Fibroblast of lung (primary cell): ENCODE results near the gene ATP13A1. TPM values are rescaled to one million over a fixed set of nuclear protein-coding genes. Genes with fewer than 3 reads are reported as not detected.
A peak's percentile ranks its signal among the peaks of the same experiment; 100 is the strongest.

Experiments used
- DNase-seq, 2 donors: peaks; one replicate each; pipeline versions ENCODE4 v3.0.0 to v3.0.0-alpha.2; 2010; ENCODE audit warnings: low read depth in 2 of 2
- H2AFZ ChIP-seq: 2 replicates; pipeline ENCODE4 v1.5.1; 2012; ENCODE audit warnings: low read length, control low read depth, inconsistent platforms
- H3K27ac ChIP-seq: 2 replicates; pipeline ENCODE4 v1.5.1; 2011; ENCODE audit warnings: low read length, control low read depth; ENCODE audit not compliant: insufficient read depth
- H3K27me3 ChIP-seq: 2 replicates; pipeline ENCODE4 v1.5.1; 2011; ENCODE audit warnings: mild to moderate bottlenecking, low read length; ENCODE audit not compliant: control insufficient read depth, insufficient read depth
- H3K36me3 ChIP-seq: 2 replicates; pipeline ENCODE4 v1.5.1; 2011; ENCODE audit warnings: low read length; ENCODE audit not compliant: control insufficient read depth, insufficient read depth
- H3K4me1 ChIP-seq: 2 replicates; pipeline ENCODE4 v1.5.1; 2011; ENCODE audit warnings: low read length; ENCODE audit not compliant: control insufficient read depth, insufficient read depth; ENCODE audit errors: extremely low read depth
- H3K4me2 ChIP-seq: 2 replicates; pipeline ENCODE4 v1.5.1; 2011; ENCODE audit warnings: low read length, control low read depth; ENCODE audit not compliant: insufficient read depth; ENCODE audit errors: extremely low read depth
- H3K4me3 ChIP-seq, 4 experiments: fragments of 200-600 bp in 1 of 4; sonication (generic) in 1 of 4; replicated peaks in 1 of 4; 2 replicates each; pipeline ENCODE4 v1.5.1; 2011 to 2016; ENCODE audit warnings: low read length in 4 of 4, low read depth in 3 of 4, mild to moderate bottlenecking in 3 of 4, control low read depth in 2 of 4, inconsistent platforms in 1 of 4, mixed read lengths in 1 of 4; ENCODE audit not compliant: insufficient read depth in 1 of 4; ENCODE audit errors: control extremely low read depth in 1 of 4
- H3K79me2 ChIP-seq: 2 replicates; pipeline ENCODE4 v1.5.1; 2012; ENCODE audit warnings: mild to moderate bottlenecking, low read length, inconsistent platforms; ENCODE audit not compliant: control insufficient read depth, insufficient read depth
- H3K9ac ChIP-seq: 2 replicates; pipeline ENCODE4 v1.5.1; 2011; ENCODE audit warnings: mild to moderate bottlenecking, low read length, control low read depth; ENCODE audit not compliant: insufficient read depth
- H3K9me3 ChIP-seq: 2 replicates; pipeline ENCODE4 v1.5.1; 2012; ENCODE audit warnings: low read depth, low read length; ENCODE audit not compliant: control insufficient read depth, insufficient read depth
- H4K20me1 ChIP-seq: 2 replicates; pipeline ENCODE4 v1.5.1; 2011; ENCODE audit warnings: low read length; ENCODE audit not compliant: control insufficient read depth, insufficient read depth; ENCODE audit errors: extremely low read depth
- EZH2 ChIP-seq: IDR thresholded peaks from 2 replicates; pipeline ENCODE4 v1.5.1; 2012; ENCODE audit warnings: low read length, control low read depth, mild to moderate bottlenecking; ENCODE audit errors: missing control alignments
- polyA plus RNA-seq, 2 donors: library from polyadenylated mRNA; depleted of rRNA in 1 of 2; stranded (reverse) in 1 of 2; unstranded in 1 of 2; fragments of >200 nt; gene quantifications; 2 replicates each; pipeline ENCODE4 v1.2.1, GENCODE V29; 2011 to 2012; ENCODE audit warnings: missing spikeins in 1 of 2
- total RNA-seq: library from RNA; depleted of rRNA; stranded (reverse); fragments of >200 nt; gene quantifications from 2 replicates; pipeline ENCODE4 v1.2.1, GENCODE V29; 2014
- TF ChIP-seq, protein P1 (sequence below), 2 donors: IDR thresholded peaks in 1 of 2; conservative IDR thresholded peaks in 1 of 2; 1 replicate in 1 of 2; 2 replicates in 1 of 2; pipeline ENCODE4 v1.5.1; 2011 to 2012; ENCODE audit warnings: low read length in 2 of 2, control low read depth in 1 of 2, inconsistent platforms in 1 of 2, low read depth in 1 of 2, mild to moderate bottlenecking in 1 of 2

The ATP13A1 gene
- total and polyA plus RNA-seq, 2 donors (not counting 1 experiment from before 2014, with no cell fraction given), result 8.5 to 25.4 TPM

DNA sequence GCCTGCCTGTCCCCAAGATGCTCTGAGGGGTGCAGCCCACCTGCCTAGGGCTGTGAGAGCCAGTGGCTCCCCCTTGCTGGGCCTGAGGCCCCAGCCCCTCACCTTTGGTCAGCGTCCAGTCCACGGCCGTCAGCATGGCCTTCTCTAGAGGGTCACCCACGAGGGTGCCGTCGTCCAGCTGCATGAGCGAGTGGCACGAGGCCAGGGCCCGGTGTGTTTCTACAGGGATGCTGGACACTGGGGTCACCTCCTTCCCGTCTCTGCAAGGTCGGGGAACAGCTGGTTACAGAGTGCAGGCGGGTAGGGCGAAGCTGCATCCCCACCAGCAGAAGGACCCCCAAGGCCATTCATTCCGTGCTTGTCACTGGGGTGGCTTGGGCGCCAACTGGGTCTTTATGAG lies 9.0 kb downstream of the ATP13A1 start:
- Histone ChIP-seq H3K9me3 (no peaks in the 10 kb centered on the region), H3K27ac (no peak overlapping the region), H3K79me2 (no peaks in the 10 kb centered on the region), H3K9ac (no peak overlapping the region), H3K4me3 (no peak overlapping the region), H3K36me3 (peaks cover 54% of the 10 kb centered on the region), H3K4me2 (no peak overlapping the region), H4K20me1 (no peaks in the 10 kb centered on the region), H3K27me3 (no peaks in the 10 kb centered on the region), H3K4me1 (no peaks in the 10 kb centered on the region), H2AFZ (no peak overlapping the region)
- no peak for TF ChIP-seq EZH2
- TF ChIP-seq, protein P1, sequence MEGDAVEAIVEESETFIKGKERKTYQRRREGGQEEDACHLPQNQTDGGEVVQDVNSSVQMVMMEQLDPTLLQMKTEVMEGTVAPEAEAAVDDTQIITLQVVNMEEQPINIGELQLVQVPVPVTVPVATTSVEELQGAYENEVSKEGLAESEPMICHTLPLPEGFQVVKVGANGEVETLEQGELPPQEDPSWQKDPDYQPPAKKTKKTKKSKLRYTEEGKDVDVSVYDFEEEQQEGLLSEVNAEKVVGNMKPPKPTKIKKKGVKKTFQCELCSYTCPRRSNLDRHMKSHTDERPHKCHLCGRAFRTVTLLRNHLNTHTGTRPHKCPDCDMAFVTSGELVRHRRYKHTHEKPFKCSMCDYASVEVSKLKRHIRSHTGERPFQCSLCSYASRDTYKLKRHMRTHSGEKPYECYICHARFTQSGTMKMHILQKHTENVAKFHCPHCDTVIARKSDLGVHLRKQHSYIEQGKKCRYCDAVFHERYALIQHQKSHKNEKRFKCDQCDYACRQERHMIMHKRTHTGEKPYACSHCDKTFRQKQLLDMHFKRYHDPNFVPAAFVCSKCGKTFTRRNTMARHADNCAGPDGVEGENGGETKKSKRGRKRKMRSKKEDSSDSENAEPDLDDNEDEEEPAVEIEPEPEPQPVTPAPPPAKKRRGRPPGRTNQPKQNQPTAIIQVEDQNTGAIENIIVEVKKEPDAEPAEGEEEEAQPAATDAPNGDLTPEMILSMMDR (conservative IDR thresholded peaks at IDR 0.05 in 1 of 2, IDR thresholded peaks at IDR 0.05 in 1 of 2; ENCODE audit: low read depth in 1 of 2, low read length in 2 of 2), result no peak
- no peak for DNase-seq

- Histone ChIP-seq H3K4me3 (no peak overlapping the region), H3K27me3 (no peaks in the 10 kb centered on the region), H3K4me2 (no peak overlapping the region), H3K4me1 (no peaks in the 10 kb centered on the region), H3K27ac (no peak overlapping the region), H3K36me3 (peaks cover 55% of the 10 kb centered on the region), H4K20me1 (no peaks in the 10 kb centered on the region), H3K9ac (no peak overlapping the region), H2AFZ (no peak overlapping the region), H3K9me3 (no peaks in the 10 kb centered on the region), H3K79me2 (no peaks in the 10 kb centered on the region)
- no peak for DNase-seq
- no peak for TF ChIP-seq EZH2
- TF ChIP-seq, protein P1 (conservative IDR thresholded peaks at IDR 0.05 in 1 of 2, IDR thresholded peaks at IDR 0.05 in 1 of 2; ENCODE audit: low read depth in 1 of 2, low read length in 2 of 2), result no peak
Measured at GRCh38 chr19:19653597-19654147, 9.8 kb downstream of the ATP13A1 start.

- Histone ChIP-seq H3K36me3 (peaks cover 52% of the 10 kb centered on the region), H3K27me3 (no peaks in the 10 kb centered on the region), H3K27ac (no peak overlapping the region), H3K9me3 (no peaks in the 10 kb centered on the region), H3K4me2 (no peak overlapping the region), H3K79me2 (no peaks in the 10 kb centered on the region), H3K9ac (no peak overlapping the region), H3K4me3 (no peak overlapping the region), H2AFZ (no peak overlapping the region), H4K20me1 (no peaks in the 10 kb centered on the region), H3K4me1 (no peaks in the 10 kb centered on the region)
- TF ChIP-seq, protein P1 (conservative IDR thresholded peaks at IDR 0.05 in 1 of 2, IDR thresholded peaks at IDR 0.05 in 1 of 2; ENCODE audit: low read depth in 1 of 2, low read length in 2 of 2), result no peak
- DNase-seq, result peak in 1 of 2 donors; percentile 39
Measured at GRCh38 chr19:19652482-19653295, 10.8 kb downstream of the ATP13A1 start.
